Mucosa of descending colon (tissue), 3 donors: Measurements from ENCODE around the gene DHDH. TPM values are rescaled to one million over a fixed set of nuclear protein-coding genes. Genes with fewer than 3 reads are reported as not detected.
A peak's percentile ranks its signal among the peaks of the same experiment; 100 is the strongest.
"Not testable (repeated sequence)": the region's sequence is repeated elsewhere in the genome, so short reads cannot be mapped to it uniquely, and the experiment has no call there.

Experiments
- ATAC-seq: fragments of 200-7000 bp; cut with Tn5 transposase; one replicate; pipeline ENCODE4 v1.9.1; 2020; ENCODE audit warnings: mild to moderate bottlenecking, moderate library complexity
- DNase-seq, 3 donors: peaks; one replicate each; pipeline ENCODE4 v3.0.0-alpha.2; 2020
- H3K36me3 ChIP-seq: fragments of 200-600 bp; one replicate; pipeline ENCODE4 v1.8.0; 2021; ENCODE audit warnings: low read depth, mild to moderate bottlenecking
- H3K4me1 ChIP-seq: fragments of 200-600 bp; one replicate; pipeline ENCODE4 v1.8.0; 2021; ENCODE audit warnings: low read depth, mild to moderate bottlenecking
- H3K4me3 ChIP-seq: fragments of 200-600 bp; one replicate; pipeline ENCODE4 v1.8.0; 2021; ENCODE audit warnings: mild to moderate bottlenecking
- H3K9me3 ChIP-seq: fragments of 200-600 bp; one replicate; pipeline ENCODE4 v1.8.0; 2021; ENCODE audit warnings: mild to moderate bottlenecking
- intact Hi-C, 2 donors: fragments of 100-400 bp; cut with DNase I in 1 of 2; cut with micrococcal nuclease in 1 of 2; formaldehyde crosslinking; loops; one replicate each; pipeline versions ENCODE4 v1.11.0 to v1.11.1; 2022; cut with DNase I, micrococcal nuclease
- total RNA-seq, 3 donors: library from RNA; stranded (reverse); fragmentation: NEBNext Ultra II Directional in 2 of 3; extraction: Animal tissue kit (Norgen Biotek cat#: 25700) in 2 of 3; gene quantifications; one replicate each; pipeline versions ENCODE4 v1.2.1 to v1.2.4, GENCODE V29; 2021 to 2023
- TF ChIP-seq, protein P1 (sequence below): fragments of 200-600 bp; IDR thresholded peaks from one replicate; pipeline ENCODE4 v1.8.0; 2022; ENCODE audit warnings: antibody characterized with exemption, mild to moderate bottlenecking
- donor health status: DM: no; HTN: no; CAD: no; lungs with moderate emphysema.
- donor health status: DM: no; HTN: no; CAD: no.
- donor health status: DM: no; HTN: yes; CAD: no.

Gene DHDH
- total RNA-seq, 3 donors from 2014 or later: 0.52 TPM; not detected in 2

DNA sequence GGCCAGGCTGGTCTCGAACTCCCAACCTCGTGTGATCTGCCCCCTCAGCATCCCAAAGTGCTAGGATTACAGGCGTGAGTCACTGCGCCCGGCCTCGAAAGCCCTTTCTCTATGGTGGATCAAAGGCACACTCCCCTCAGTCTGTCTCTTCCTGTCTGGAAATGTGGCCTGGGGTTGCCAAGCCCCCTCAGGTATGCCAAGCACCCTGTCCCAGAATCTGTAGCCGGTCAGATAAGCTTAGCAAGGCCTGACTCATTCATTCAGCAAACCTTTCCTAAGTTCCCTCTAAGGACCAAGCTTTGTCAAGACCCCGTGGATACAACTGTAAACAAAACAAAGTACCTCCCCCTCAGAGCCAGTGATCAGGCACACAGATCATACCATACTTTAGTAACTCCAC lies 19.3 kb upstream of the DHDH start:
- DNase-seq: no peak
- intact Hi-C loops: no loop called here
- Histone ChIP-seq H3K4me1 (no peaks in the 10 kb centered on the region), H3K9me3 (no peaks in the 10 kb centered on the region), H3K36me3 (no peaks in the 10 kb centered on the region), H3K4me3 (no peak overlapping the region)
- no peak for ATAC-seq
- TF ChIP-seq, protein P1, sequence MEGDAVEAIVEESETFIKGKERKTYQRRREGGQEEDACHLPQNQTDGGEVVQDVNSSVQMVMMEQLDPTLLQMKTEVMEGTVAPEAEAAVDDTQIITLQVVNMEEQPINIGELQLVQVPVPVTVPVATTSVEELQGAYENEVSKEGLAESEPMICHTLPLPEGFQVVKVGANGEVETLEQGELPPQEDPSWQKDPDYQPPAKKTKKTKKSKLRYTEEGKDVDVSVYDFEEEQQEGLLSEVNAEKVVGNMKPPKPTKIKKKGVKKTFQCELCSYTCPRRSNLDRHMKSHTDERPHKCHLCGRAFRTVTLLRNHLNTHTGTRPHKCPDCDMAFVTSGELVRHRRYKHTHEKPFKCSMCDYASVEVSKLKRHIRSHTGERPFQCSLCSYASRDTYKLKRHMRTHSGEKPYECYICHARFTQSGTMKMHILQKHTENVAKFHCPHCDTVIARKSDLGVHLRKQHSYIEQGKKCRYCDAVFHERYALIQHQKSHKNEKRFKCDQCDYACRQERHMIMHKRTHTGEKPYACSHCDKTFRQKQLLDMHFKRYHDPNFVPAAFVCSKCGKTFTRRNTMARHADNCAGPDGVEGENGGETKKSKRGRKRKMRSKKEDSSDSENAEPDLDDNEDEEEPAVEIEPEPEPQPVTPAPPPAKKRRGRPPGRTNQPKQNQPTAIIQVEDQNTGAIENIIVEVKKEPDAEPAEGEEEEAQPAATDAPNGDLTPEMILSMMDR: no peak

DNA sequence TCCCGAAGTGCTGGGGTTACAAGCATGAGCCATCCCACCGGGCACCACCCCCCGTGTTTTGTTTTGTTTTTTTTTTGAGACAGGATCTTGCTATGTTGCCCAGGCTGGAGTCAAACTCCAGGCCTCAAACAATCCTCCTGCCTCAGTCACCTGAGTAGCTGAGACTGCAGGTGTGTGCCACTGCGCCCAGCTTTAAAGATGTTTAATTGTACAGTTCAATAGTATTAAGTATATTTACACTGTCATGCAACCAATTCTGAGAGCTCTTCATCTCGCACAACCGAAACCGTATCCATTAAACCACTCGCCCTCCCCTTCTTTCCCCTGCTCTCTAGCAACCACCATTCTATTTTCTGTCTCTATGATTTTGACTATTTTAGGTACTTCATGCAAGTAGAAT lies 17.7 kb upstream of the DHDH start:
- no peak overlapping the region for H3K4me3 ChIP-seq
- TF ChIP-seq, protein P1: no peak
- ATAC-seq (no peak), DNase-seq (no peak)
- H3K4me1 ChIP-seq: no peaks in the 10 kb centered on the region
- no peaks in the 10 kb centered on the region for H3K36me3 ChIP-seq
- intact Hi-C loops: no loop called here
- H3K9me3 ChIP-seq: no peaks in the 10 kb centered on the region

DNA sequence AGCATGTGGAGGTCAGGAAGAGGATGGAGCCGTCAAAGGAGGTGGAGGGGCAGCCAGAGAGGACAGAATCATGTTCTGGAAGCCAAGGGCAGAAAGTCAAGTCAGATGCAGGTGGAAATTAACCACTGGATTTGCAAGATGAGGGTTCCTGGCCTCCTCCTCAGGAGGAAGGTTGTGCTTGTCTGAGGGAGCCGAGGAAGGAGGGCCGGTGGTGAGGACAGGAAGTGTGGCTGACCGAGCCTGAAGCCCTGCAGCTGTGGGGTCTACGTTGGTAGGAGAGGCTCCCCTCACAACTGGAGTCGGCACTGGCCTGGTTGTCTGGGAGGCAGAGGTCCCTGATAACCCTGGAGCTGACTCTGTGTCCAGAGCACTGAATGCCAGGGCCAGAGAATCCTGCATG lies 15.4 kb upstream of the DHDH start:
- DNase-seq (no peak), ATAC-seq (no peak)
- Histone ChIP-seq H3K9me3 (no peaks in the 10 kb centered on the region), H3K4me1 (no peaks in the 10 kb centered on the region), H3K36me3 (no peaks in the 10 kb centered on the region), H3K4me3 (no peak overlapping the region)
- TF ChIP-seq, protein P1: no peak
- intact Hi-C loops: no loop called here

DNA sequence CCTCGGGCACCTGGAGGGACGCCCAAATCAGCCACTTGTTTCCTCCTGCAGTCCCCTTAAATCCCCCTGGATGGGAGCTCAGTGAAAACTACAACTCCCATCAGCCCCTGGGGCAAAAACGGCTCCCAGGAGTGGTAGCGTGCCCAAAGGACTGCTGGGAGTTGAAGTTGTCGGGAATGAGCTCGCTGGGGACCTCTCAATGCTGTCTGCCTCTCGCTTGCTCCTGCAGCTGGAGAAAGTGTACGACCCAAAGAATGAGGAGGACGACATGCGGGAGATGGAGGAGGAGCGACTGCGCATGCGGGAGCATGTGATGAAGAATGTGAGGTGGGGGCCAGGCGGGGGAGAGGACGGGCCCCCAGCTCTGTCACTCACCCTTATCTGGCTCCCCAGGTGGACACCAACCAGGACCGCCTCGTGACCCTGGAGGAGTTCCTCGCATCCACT lies 14.7 kb upstream of the DHDH start:
- Histone ChIP-seq H3K4me1 (no peaks in the 10 kb centered on the region), H3K36me3 (no peaks in the 10 kb centered on the region), H3K9me3 (no peaks in the 10 kb centered on the region), H3K4me3 (no peak overlapping the region)
- DNase-seq (no peak), ATAC-seq (peak; percentile 53)
- intact Hi-C loops: no loop called here
- TF ChIP-seq, protein P1: no peak

DNA sequence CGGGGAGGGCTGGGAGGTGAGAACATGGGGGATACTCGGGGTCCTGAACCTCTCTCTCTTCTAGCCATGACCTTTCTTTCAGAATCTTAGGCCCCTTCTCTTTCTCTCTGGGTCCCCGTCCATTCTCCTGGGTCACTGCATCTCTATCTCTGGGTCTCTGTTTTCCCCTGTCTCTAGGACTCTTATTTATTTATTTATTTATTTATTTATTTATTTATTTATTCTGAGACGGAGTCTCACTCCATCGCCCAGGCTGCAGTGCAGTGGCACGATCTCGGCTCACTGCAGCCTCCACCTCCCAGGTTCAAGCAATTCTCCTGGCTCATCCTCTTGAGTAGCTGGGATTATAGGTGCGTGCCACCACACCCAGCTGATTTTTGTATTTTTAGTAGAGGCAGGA lies 14.2 kb upstream of the DHDH start:
- intact Hi-C loops, H3K4me3 ChIP-seq, DNase-seq, H3K9me3 ChIP-seq, H3K4me1 ChIP-seq, ATAC-seq, H3K36me3 ChIP-seq: not testable (repeated sequence)

DNA sequence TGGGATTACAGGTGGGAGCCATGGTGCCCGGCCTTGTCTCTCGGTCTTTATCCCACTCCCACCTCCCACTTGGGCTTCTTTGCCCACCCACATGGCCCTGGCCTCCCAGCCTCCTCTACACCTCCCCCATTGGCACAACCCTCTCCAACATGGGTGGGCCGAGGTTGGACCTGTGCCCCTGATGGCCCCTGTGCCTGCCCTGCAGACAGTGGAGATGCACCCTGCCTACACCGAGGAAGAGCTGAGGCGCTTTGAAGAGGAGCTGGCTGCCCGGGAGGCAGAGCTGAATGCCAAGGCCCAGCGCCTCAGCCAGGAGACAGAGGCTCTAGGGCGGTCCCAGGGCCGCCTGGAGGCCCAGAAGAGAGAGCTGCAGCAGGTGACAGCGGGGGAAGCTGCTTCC lies 12.6 kb upstream of the DHDH start:
- TF ChIP-seq, protein P1: no peak
- ATAC-seq (no peak), DNase-seq (no peak)
- H3K36me3 ChIP-seq: no peaks in the 10 kb centered on the region
- intact Hi-C loops: no loop called here
- H3K4me1 ChIP-seq: no peaks in the 10 kb centered on the region
- H3K9me3 ChIP-seq: no peaks in the 10 kb centered on the region
- H3K4me3 ChIP-seq: no peak overlapping the region
